ENCODE data around the gene ANKRD12. TPM values are rescaled to one million over a fixed set of nuclear protein-coding genes. Genes with fewer than 3 reads are reported as not detected.

Gene ANKRD12
- total RNA-seq, 2 donors from 2014 or later = 22.3 to 32.3 TPM

DNA sequence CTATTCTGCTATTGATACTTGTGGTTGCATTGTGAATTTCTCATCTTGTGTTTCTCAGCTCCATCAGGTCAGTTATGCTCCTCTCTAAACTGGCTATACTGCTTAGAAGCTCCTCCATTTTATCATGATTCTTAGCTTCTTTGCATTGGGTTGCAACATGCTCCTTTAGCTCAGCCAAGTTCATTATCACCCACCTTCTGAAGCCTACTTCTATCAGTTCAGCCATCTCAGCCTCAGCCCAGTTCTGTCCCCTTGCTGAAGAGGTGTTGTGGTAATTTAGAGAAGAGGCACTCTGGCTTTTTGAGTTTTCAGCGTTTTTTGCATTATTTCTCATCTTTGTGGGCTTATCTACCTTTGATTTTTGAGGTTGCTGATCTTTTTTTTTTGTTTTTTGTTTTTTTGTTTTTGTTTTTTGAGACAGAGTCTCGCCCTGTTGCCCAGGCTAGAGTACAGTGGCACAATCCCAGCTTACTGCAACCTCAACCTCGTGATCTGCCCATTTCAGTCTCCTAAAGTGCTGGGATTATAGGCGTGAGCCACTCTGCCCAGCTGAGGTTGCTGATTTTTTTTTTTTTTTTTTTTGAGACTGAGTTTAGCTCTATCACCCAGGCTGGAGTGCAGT, 36.0 kb downstream of the ANKRD12 start:
- Histone ChIP-seq H3K36me3 (no peaks in the 10 kb centered on the region), H3K27ac (no peak overlapping the region), H3K27me3 (no peaks in the 10 kb centered on the region), H3K9me3 (no peaks in the 10 kb centered on the region), H3K4me1 (peaks cover 0 to 38% of the 10 kb centered on the region in 2 donors), H3K4me3 (no peak overlapping the region)
- DNase-seq (ENCODE audit: low spot score) = no peak
- no peak for TF ChIP-seq CTCF (IDR thresholded peaks at IDR 0.05)

DNA sequence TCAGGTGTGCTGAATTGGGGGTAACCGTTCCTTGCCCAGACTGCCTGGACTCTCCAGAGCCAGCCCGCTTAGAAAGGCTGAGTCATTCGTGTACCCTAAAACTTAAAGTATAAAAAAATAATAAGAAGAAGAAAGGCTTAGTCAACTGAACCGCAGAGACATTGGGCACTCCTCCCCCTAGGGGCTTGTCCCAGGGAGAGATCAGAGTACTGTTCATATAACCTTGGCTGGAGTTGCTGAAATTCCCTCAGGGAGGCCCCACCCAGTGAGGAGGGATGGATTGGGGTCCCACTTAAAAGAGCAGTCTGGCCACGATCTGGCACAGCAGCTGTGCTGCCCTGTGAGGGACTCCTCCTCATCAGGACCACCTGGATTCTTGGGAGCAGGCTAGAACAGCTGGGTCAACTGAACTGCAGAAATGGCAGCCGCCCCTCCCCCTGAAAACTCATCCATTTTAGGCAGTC, 37.2 kb downstream of the ANKRD12 start:
- H3K4me1 ChIP-seq = peaks cover 0 to 50% of the 10 kb centered on the region in 2 donors

GRCh38 chr18:9174302-9174701, 37.7 kb downstream of the ANKRD12 start:
- no peak for TF ChIP-seq CTCF (IDR thresholded peaks at IDR 0.05)
- no peak for DNase-seq (ENCODE audit: low spot score)
- Histone ChIP-seq H3K36me3 (no peaks in the 10 kb centered on the region), H3K4me1 (peaks cover 0 to 50% of the 10 kb centered on the region in 2 donors), H3K27ac (no peak overlapping the region), H3K9me3 (no peaks in the 10 kb centered on the region), H3K4me3 (no peak overlapping the region), H3K27me3 (no peaks in the 10 kb centered on the region)

More for the DNA sequence above, 37.2 kb downstream of the ANKRD12 start:
- DNase-seq (ENCODE audit: low spot score) = no peak
- no peak overlapping the region for H3K4me3 ChIP-seq
- no peak for TF ChIP-seq CTCF (IDR thresholded peaks at IDR 0.05)
- no peaks in the 10 kb centered on the region for H3K9me3 ChIP-seq
- H3K27ac ChIP-seq = no peak overlapping the region
- H3K27me3 ChIP-seq = no peaks in the 10 kb centered on the region
- H3K36me3 ChIP-seq = no peaks in the 10 kb centered on the region

DNA sequence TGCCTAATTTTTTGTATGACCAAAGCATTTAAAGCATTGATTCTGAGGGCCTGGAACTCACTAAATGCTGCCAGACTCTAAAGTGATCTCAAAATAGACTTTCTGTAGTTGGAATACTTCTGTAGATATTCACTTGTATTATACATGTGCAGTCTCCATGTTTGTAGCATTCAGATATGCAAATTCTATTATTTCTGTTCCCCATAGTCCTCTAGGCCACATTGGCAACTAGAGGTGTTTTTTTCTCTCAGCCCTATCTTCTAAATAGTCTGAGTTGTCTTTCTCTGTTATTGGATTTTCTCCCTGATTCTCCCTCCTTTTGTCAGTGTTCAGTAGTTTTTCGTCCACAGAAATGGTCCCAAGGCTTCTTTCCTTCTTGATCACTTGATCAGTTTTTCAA, 38.5 kb downstream of the ANKRD12 start:
- no peak overlapping the region for H3K27ac ChIP-seq
- no peak for TF ChIP-seq CTCF (IDR thresholded peaks at IDR 0.05)
- H3K36me3 ChIP-seq = no peaks in the 10 kb centered on the region
- H3K9me3 ChIP-seq = no peaks in the 10 kb centered on the region
- DNase-seq (ENCODE audit: low spot score) = no peak
- no peak overlapping the region for H3K4me3 ChIP-seq
- H3K4me1 ChIP-seq = peaks cover 0 to 50% of the 10 kb centered on the region in 2 donors
- no peaks in the 10 kb centered on the region for H3K27me3 ChIP-seq

- H3K9me3 ChIP-seq = no peaks in the 10 kb centered on the region
- no peak for DNase-seq (ENCODE audit: low spot score)
- no peaks in the 10 kb centered on the region for H3K36me3 ChIP-seq
- peak overlapping the region in 1 of 2 donors; percentile 26 for H3K27ac ChIP-seq
- H3K4me1 ChIP-seq = peaks cover 0 to 50% of the 10 kb centered on the region in 2 donors
- no peak for TF ChIP-seq CTCF (IDR thresholded peaks at IDR 0.05)
- no peak overlapping the region for H3K4me3 ChIP-seq
- no peaks in the 10 kb centered on the region for H3K27me3 ChIP-seq
Measured at GRCh38 chr18:9177031-9177430, 40.5 kb downstream of the ANKRD12 start.

GRCh38 chr18:9177466-9177865, 40.9 kb downstream of the ANKRD12 start:
- Histone ChIP-seq H3K4me1 (peaks cover 0 to 50% of the 10 kb centered on the region in 2 donors), H3K36me3 (no peaks in the 10 kb centered on the region), H3K27ac (peak overlapping the region in 1 of 2 donors; percentile 26), H3K9me3 (no peaks in the 10 kb centered on the region), H3K4me3 (no peak overlapping the region), H3K27me3 (no peaks in the 10 kb centered on the region)
- no peak for TF ChIP-seq CTCF (IDR thresholded peaks at IDR 0.05)
- no peak for DNase-seq (ENCODE audit: low spot score)

All from right atrium auricular region (tissue), 2 donors.